ENCODE results near the gene LRRN4CL.
"Not testable (repeated sequence)": the region's sequence is repeated elsewhere in the genome, so short reads cannot be mapped to it uniquely, and the experiment has no call there.

The LRRN4CL gene

GRCh38 chr11:62709247-62710000 lies 20.1 kb upstream of the LRRN4CL start:
- DNase-seq = peak; percentile 93

GRCh38 chr11:62708793-62709192 lies 19.5 kb upstream of the LRRN4CL start:
- DNase-seq = peak; percentile 53

GRCh38 chr11:62708392-62708791 lies 19.1 kb upstream of the LRRN4CL start:
- DNase-seq = no peak

- no peak for DNase-seq
Observed at GRCh38 chr11:62707277-62707861, 18.0 kb upstream of the LRRN4CL start, which contains the start of the genes BSCL2 and GNG3. TSS of gene BSCL2 (minus strand) at chr11:62707424. CDS start at chr11:62707195, 229 bp downstream. TSS of gene GNG3 (plus strand) at chr11:62707676. CDS start at chr11:62708296, 620 bp downstream.

GRCh38 chr11:62706850-62707247 lies 17.5 kb upstream of the LRRN4CL start:
- no peak for DNase-seq

GRCh38 chr11:62705880-62706849 lies 16.8 kb upstream of the LRRN4CL start:
- DNase-seq = peak; percentile 95

- DNase-seq = no peak
Observed at GRCh38 chr11:62705413-62705812, 16.1 kb upstream of the LRRN4CL start.

- not testable (repeated sequence) for DNase-seq
Observed at GRCh38 chr11:62703921-62704320, 14.6 kb upstream of the LRRN4CL start.

GRCh38 chr11:62702246-62702645 lies 12.9 kb upstream of the LRRN4CL start:
- no peak for DNase-seq

- peak; percentile 74 for DNase-seq
Observed at GRCh38 chr11:62694455-62695167, 5.3 kb upstream of the LRRN4CL start.

GRCh38 chr11:62693624-62694023 lies 4.3 kb upstream of the LRRN4CL start:
- not testable (repeated sequence) for DNase-seq

GRCh38 chr11:62688491-62688890 lies 839 bp downstream of the LRRN4CL start:
- DNase-seq = no peak

- no peak for DNase-seq
Observed at GRCh38 chr11:62687508-62688396, 1.6 kb downstream of the LRRN4CL start.

- no peak for DNase-seq
Observed at GRCh38 chr11:62682518-62682917, 6.8 kb downstream of the LRRN4CL start.

- DNase-seq = no peak
Observed at GRCh38 chr11:62680825-62681240, 8.5 kb downstream of the LRRN4CL start.

GRCh38 chr11:62678770-62679696 lies 10.3 kb downstream of the LRRN4CL start, which contains the start of gene UBXN1:
TSS of gene UBXN1 (minus strand) at chr11:62679073. CDS start at chr11:62678923, 150 bp downstream.
- DNase-seq = peak; percentile 85

- no peak for DNase-seq
Observed at GRCh38 chr11:62678433-62678769, 10.9 kb downstream of the LRRN4CL start.

- DNase-seq = no peak
Observed at GRCh38 chr11:62677714-62678113, 11.6 kb downstream of the LRRN4CL start.

GRCh38 chr11:62677156-62677555 lies 12.2 kb downstream of the LRRN4CL start:
- DNase-seq = no peak

GRCh38 chr11:62676698-62677097 lies 12.6 kb downstream of the LRRN4CL start:
- no peak for DNase-seq
